ENCODE measurements around the gene SLC27A3. TPM values are rescaled to one million over a fixed set of nuclear protein-coding genes. Genes with fewer than 3 reads are reported as not detected.
A peak's percentile ranks its signal among the peaks of the same experiment; 100 is the strongest.

SLC27A3 gene
- total RNA-seq, 1 experiment from 2014 or later: 11.1 TPM

- no peaks in the 10 kb centered on the region for H3K27me3 Mint-ChIP-seq (ENCODE audit: insufficient read depth, unreplicated experiment)
- CTCF ChIA-PET: interaction anchor here (0.7 to 1.2 kb wide), 2 partner anchors 13 to 213 kb away, joined by 3 to 5 read pairs; partner anchors contain the start of gene RAB13
- no peaks in the 10 kb centered on the region for H3K9me3 Mint-ChIP-seq (ENCODE audit: unreplicated experiment)
- DNase-seq (ENCODE audit: unreplicated experiment): no peak
- intact Hi-C loops (cut with micrococcal nuclease): no loop called here
- peak overlapping the region; percentile 68 for H3K27ac Mint-ChIP-seq (ENCODE audit: low read depth, unreplicated experiment)
- no peak for TF ChIP-seq CTCF (IDR thresholded peaks at IDR 0.05; ENCODE audit: unreplicated experiment)
- peak overlapping the region; percentile 70 for H3K4me3 Mint-ChIP-seq (ENCODE audit: unreplicated experiment)
- peaks cover 19% of the 10 kb centered on the region for H3K36me3 Mint-ChIP-seq (ENCODE audit: insufficient read depth, unreplicated experiment)
- no TSS peak for BruUV-seq (replicated peaks)
- POLR2A ChIA-PET: interaction anchor here (0.7 to 3.2 kb wide), 7 partner anchors 9 to 500 kb away, joined by 3 to 26 read pairs (median 6); partner anchors contain the start of genes CHTOP and CREB3L4
- H3K4me1 Mint-ChIP-seq (ENCODE audit: insufficient read depth, unreplicated experiment): peaks cover 36% of the 10 kb centered on the region
These were observed 1.1 kb upstream of the SLC27A3 start for GRCh38 chr1:153774026-153774595.

- peaks cover 36% of the 10 kb centered on the region for H3K4me1 Mint-ChIP-seq (ENCODE audit: insufficient read depth, unreplicated experiment)
- H3K27me3 Mint-ChIP-seq (ENCODE audit: insufficient read depth, unreplicated experiment): no peaks in the 10 kb centered on the region
- peak overlapping the region; percentile 70 for H3K4me3 Mint-ChIP-seq (ENCODE audit: unreplicated experiment)
- intact Hi-C loops (cut with micrococcal nuclease): loop anchor here (1.0 kb wide), 1 partner anchor 211 kb away; the partner anchor contains the start of gene RAB13
- peak; percentile 81 for DNase-seq (ENCODE audit: unreplicated experiment)
- CTCF ChIA-PET: interaction anchor here (0.5 to 1.7 kb wide), 6 partner anchors 21 to 211 kb away, joined by 3 to 6 read pairs (median 4); partner anchors contain the start of gene RAB13
- no peak for TF ChIP-seq CTCF (IDR thresholded peaks at IDR 0.05; ENCODE audit: unreplicated experiment)
- BruUV-seq (replicated peaks): no TSS peak
- H3K9me3 Mint-ChIP-seq (ENCODE audit: unreplicated experiment): no peaks in the 10 kb centered on the region
- H3K27ac Mint-ChIP-seq (ENCODE audit: low read depth, unreplicated experiment): peak overlapping the region; percentile 68
- H3K36me3 Mint-ChIP-seq (ENCODE audit: insufficient read depth, unreplicated experiment): peaks cover 18% of the 10 kb centered on the region
- POLR2A ChIA-PET: interaction anchor here (0.6 to 3.2 kb wide), 35 partner anchors 8 to 871 kb away, joined by 3 to 26 read pairs (median 5); partner anchors contain the start of genes CHTOP, CREB3L4, CRTC2 and DENND4B
These were observed 486 bp downstream of the SLC27A3 start for GRCh38 chr1:153775458-153776327.

- Mint-ChIP-seq H3K4me1 (ENCODE audit: insufficient read depth, unreplicated experiment) (peaks cover 36% of the 10 kb centered on the region), H3K27me3 (ENCODE audit: insufficient read depth, unreplicated experiment) (no peaks in the 10 kb centered on the region), H3K9me3 (ENCODE audit: unreplicated experiment) (no peaks in the 10 kb centered on the region), H3K27ac (ENCODE audit: low read depth, unreplicated experiment) (no peak overlapping the region), H3K36me3 (ENCODE audit: insufficient read depth, unreplicated experiment) (peaks cover 23% of the 10 kb centered on the region), H3K4me3 (ENCODE audit: unreplicated experiment) (peak overlapping the region; percentile 70)
- intact Hi-C loops (cut with micrococcal nuclease): loop anchor here (1.0 kb wide), 1 partner anchor 210 kb away; the partner anchor contains the start of gene RAB13
- DNase-seq (ENCODE audit: unreplicated experiment): no peak
- CTCF ChIA-PET: interaction anchor here (0.9 to 1.7 kb wide), 5 partner anchors 20 to 210 kb away, joined by 4 to 6 read pairs (median 5); partner anchors contain the start of gene RAB13
- POLR2A ChIA-PET: interaction anchor here (0.7 to 3.2 kb wide), 21 partner anchors 9 to 268 kb away, joined by 3 to 26 read pairs (median 5); partner anchors contain the start of genes CREB3L4, DENND4B, ILF2 and INTS3
- no TSS peak for BruUV-seq (replicated peaks)
- TF ChIP-seq CTCF (IDR thresholded peaks at IDR 0.05; ENCODE audit: unreplicated experiment): no peak
These were observed 1.1 kb downstream of the SLC27A3 start for GRCh38 chr1:153776352-153776751.
